Fibroblast of pulmonary artery (primary cell): ENCODE data around the gene GDI2.
A peak's percentile ranks its signal among the peaks of the same experiment; 100 is the strongest.
"Not testable (repeated sequence)": the region's sequence is repeated elsewhere in the genome, so short reads cannot be mapped to it uniquely, and the experiment has no call there.

Experiments
- DNase-seq: peaks from one replicate; pipeline ENCODE4 v3.0.0-alpha.2; 2010; ENCODE audit warnings: low read depth
- H3K4me3 ChIP-seq: replicated peaks from 2 replicates; pipeline ENCODE4 v1.5.1; 2011; ENCODE audit warnings: low read depth, mild to moderate bottlenecking, control low read depth, low read length, moderate library complexity
- CTCF ChIP-seq: IDR thresholded peaks from 2 replicates; pipeline ENCODE4 v1.5.1; 2011; ENCODE audit warnings: mild to moderate bottlenecking, control low read depth, low read length, inconsistent platforms; ENCODE audit errors: missing control alignments

The GDI2 gene

GRCh38 chr10:5813341-5814109 is at the start of gene GDI2:
GDI2 (minus strand) TSS chr10:5813434; CDS start chr10:5813258, 176 bp downstream.
- no peak for TF ChIP-seq CTCF
- H3K4me3 ChIP-seq = peak within 1 kb of the TSS; percentile 92
- DNase-seq = peak; percentile 96

GRCh38 chr10:5862360-5862961 is 49.2 kb upstream of the GDI2 start:
- TF ChIP-seq CTCF = no peak
- DNase-seq = no peak
- H3K4me3 ChIP-seq = no peak overlapping the region

- TF ChIP-seq CTCF = no peak
- DNase-seq = no peak
- H3K4me3 ChIP-seq = no peak overlapping the region
These were observed 46.8 kb upstream of the GDI2 start for GRCh38 chr10:5860066-5860465.

- no peak for DNase-seq
- no peak for TF ChIP-seq CTCF
- no peak overlapping the region for H3K4me3 ChIP-seq
These were observed 45.6 kb upstream of the GDI2 start for GRCh38 chr10:5858811-5859210.

GRCh38 chr10:5856701-5857004 is 43.4 kb upstream of the GDI2 start:
- no peak for DNase-seq
- no peak overlapping the region for H3K4me3 ChIP-seq
- TF ChIP-seq CTCF = no peak

- DNase-seq = no peak
- no peak overlapping the region for H3K4me3 ChIP-seq
- no peak for TF ChIP-seq CTCF
These were observed 42.9 kb upstream of the GDI2 start for GRCh38 chr10:5855979-5856700.

- DNase-seq = no peak
- TF ChIP-seq CTCF = no peak
- H3K4me3 ChIP-seq = no peak overlapping the region
These were observed 40.9 kb upstream of the GDI2 start for GRCh38 chr10:5854131-5854475.

- not testable (repeated sequence) for H3K4me3 ChIP-seq, DNase-seq
These were observed 33.4 kb upstream of the GDI2 start for GRCh38 chr10:5846667-5847066.
